ENCODE results near the gene CDK5R1. TPM values are rescaled to one million over a fixed set of nuclear protein-coding genes. Genes with fewer than 3 reads are reported as not detected.
"Not testable (repeated sequence)": the region's sequence is repeated elsewhere in the genome, so short reads cannot be mapped to it uniquely, and the experiment has no call there.

Gene CDK5R1
- total RNA-seq, 1 donor from 2014 or later: 6.1 TPM

- Mint-ChIP-seq H3K4me3 (ENCODE audit: low read depth) (peak overlapping the region; percentile 89), H3K9me3 (ENCODE audit: low read depth) (no peaks in the 10 kb centered on the region), H3K27ac (peak overlapping the region; percentile 96), H3K36me3 (ENCODE audit: insufficient read depth) (peaks cover 10% of the 10 kb centered on the region), H3K27me3 (peaks cover 21% of the 10 kb centered on the region), H3K4me1 (ENCODE audit: low read depth) (peaks cover 15% of the 10 kb centered on the region)
- no peak for TF ChIP-seq CTCF (IDR thresholded peaks at IDR 0.05; ENCODE audit: unreplicated experiment)
- DNase-seq (ENCODE audit: low spot score, unreplicated experiment): no peak
Measured at GRCh38 chr17:32445074-32445415, 41.7 kb upstream of the CDK5R1 start.

- peaks cover 21% of the 10 kb centered on the region for H3K27me3 Mint-ChIP-seq
- H3K36me3 Mint-ChIP-seq (ENCODE audit: insufficient read depth): peaks cover 12% of the 10 kb centered on the region
- H3K27ac Mint-ChIP-seq: peak overlapping the region; percentile 96
Measured at GRCh38 chr17:32445497-32445896, 41.3 kb upstream of the CDK5R1 start.

GRCh38 chr17:32445971-32446370 lies 40.8 kb upstream of the CDK5R1 start:
- Mint-ChIP-seq H3K9me3 (ENCODE audit: low read depth) (no peaks in the 10 kb centered on the region), H3K4me3 (ENCODE audit: low read depth) (peak overlapping the region; percentile 89), H3K4me1 (ENCODE audit: low read depth) (peaks cover 15% of the 10 kb centered on the region), H3K36me3 (ENCODE audit: insufficient read depth) (peaks cover 15% of the 10 kb centered on the region), H3K27ac (no peak overlapping the region), H3K27me3 (peaks cover 19% of the 10 kb centered on the region)
- no peak for TF ChIP-seq CTCF (IDR thresholded peaks at IDR 0.05; ENCODE audit: unreplicated experiment)
- DNase-seq (ENCODE audit: low spot score, unreplicated experiment): no peak

More at GRCh38 chr17:32445497-32445896, 41.3 kb upstream of the CDK5R1 start:
- Mint-ChIP-seq H3K9me3 (ENCODE audit: low read depth) (no peaks in the 10 kb centered on the region), H3K4me3 (ENCODE audit: low read depth) (peak overlapping the region; percentile 89), H3K4me1 (ENCODE audit: low read depth) (peaks cover 15% of the 10 kb centered on the region)
- no peak for DNase-seq (ENCODE audit: low spot score, unreplicated experiment)
- TF ChIP-seq CTCF (IDR thresholded peaks at IDR 0.05; ENCODE audit: unreplicated experiment): no peak

GRCh38 chr17:32446949-32447348 lies 39.8 kb upstream of the CDK5R1 start:
- Mint-ChIP-seq H3K4me3 (ENCODE audit: low read depth) (no peak overlapping the region), H3K36me3 (ENCODE audit: insufficient read depth) (peaks cover 21% of the 10 kb centered on the region), H3K27me3 (peaks cover 13% of the 10 kb centered on the region), H3K27ac (no peak overlapping the region), H3K9me3 (ENCODE audit: low read depth) (no peaks in the 10 kb centered on the region), H3K4me1 (ENCODE audit: low read depth) (peaks cover 15% of the 10 kb centered on the region)
- DNase-seq (ENCODE audit: low spot score, unreplicated experiment): no peak
- no peak for TF ChIP-seq CTCF (IDR thresholded peaks at IDR 0.05; ENCODE audit: unreplicated experiment)

GRCh38 chr17:32449963-32450362 lies 36.8 kb upstream of the CDK5R1 start:
- no peak for TF ChIP-seq CTCF (IDR thresholded peaks at IDR 0.05; ENCODE audit: unreplicated experiment)
- DNase-seq (ENCODE audit: low spot score, unreplicated experiment): no peak
- peaks cover 14% of the 10 kb centered on the region for H3K4me1 Mint-ChIP-seq (ENCODE audit: low read depth)
- no peak overlapping the region for H3K4me3 Mint-ChIP-seq (ENCODE audit: low read depth)
- no peak overlapping the region for H3K27ac Mint-ChIP-seq
- H3K36me3 Mint-ChIP-seq (ENCODE audit: insufficient read depth): peaks cover 34% of the 10 kb centered on the region
- no peaks in the 10 kb centered on the region for H3K27me3 Mint-ChIP-seq
- no peaks in the 10 kb centered on the region for H3K9me3 Mint-ChIP-seq (ENCODE audit: low read depth)

GRCh38 chr17:32450379-32450778 lies 36.4 kb upstream of the CDK5R1 start:
- not testable (repeated sequence) for H3K27me3 Mint-ChIP-seq; H3K4me3 Mint-ChIP-seq (ENCODE audit: low read depth); H3K27ac Mint-ChIP-seq; H3K9me3 Mint-ChIP-seq (ENCODE audit: low read depth); DNase-seq (ENCODE audit: low spot score, unreplicated experiment)
- peaks cover 10% of the 10 kb centered on the region for H3K4me1 Mint-ChIP-seq (ENCODE audit: low read depth)
- peaks cover 37% of the 10 kb centered on the region for H3K36me3 Mint-ChIP-seq (ENCODE audit: insufficient read depth)
